SK-N-SH (cell line): Measurements from ENCODE around the gene AKR1C3.

Experiments
- CHD2 ChIP-seq: fragments of 150-350 bp; IDR thresholded peaks from 2 replicates; pipeline ENCODE4 v1.6.1; 2018; ENCODE audit warnings: low read length; ENCODE audit not compliant: partially characterized antibody
- EZH2phosphoT487 ChIP-seq: fragments of 200-600 bp; sonication (generic); IDR thresholded peaks from 2 replicates; pipeline ENCODE4 v1.6.1; 2017; ENCODE audit warnings: low read depth, mixed run types, mild to moderate bottlenecking, antibody characterized with exemption, moderate library complexity, borderline replicate concordance
- FOSL2 ChIP-seq: IDR thresholded peaks from 2 replicates; pipeline ENCODE4 v1.4.0; 2012; ENCODE audit warnings: low read depth, mild to moderate bottlenecking, moderate library complexity, borderline replicate concordance
- TEAD4 ChIP-seq: IDR thresholded peaks from 2 replicates; pipeline ENCODE4 v1.4.0; 2012; ENCODE audit warnings: mild to moderate bottlenecking, borderline replicate concordance; ENCODE audit not compliant: insufficient read depth
- TF ChIP-seq, protein P1 (sequence below): fragments of 200-600 bp; sonication (generic); IDR thresholded peaks from 2 replicates; pipeline ENCODE4 v1.6.1; 2017; ENCODE audit warnings: antibody characterized with exemption, mild to moderate bottlenecking, moderate library complexity
- TF ChIP-seq, protein P2 (sequence below): fragments of 150-350 bp; IDR thresholded peaks from 2 replicates; pipeline ENCODE4 v1.6.1; 2017; ENCODE audit warnings: antibody characterized with exemption, low read length, low read depth, borderline replicate concordance

DNA sequence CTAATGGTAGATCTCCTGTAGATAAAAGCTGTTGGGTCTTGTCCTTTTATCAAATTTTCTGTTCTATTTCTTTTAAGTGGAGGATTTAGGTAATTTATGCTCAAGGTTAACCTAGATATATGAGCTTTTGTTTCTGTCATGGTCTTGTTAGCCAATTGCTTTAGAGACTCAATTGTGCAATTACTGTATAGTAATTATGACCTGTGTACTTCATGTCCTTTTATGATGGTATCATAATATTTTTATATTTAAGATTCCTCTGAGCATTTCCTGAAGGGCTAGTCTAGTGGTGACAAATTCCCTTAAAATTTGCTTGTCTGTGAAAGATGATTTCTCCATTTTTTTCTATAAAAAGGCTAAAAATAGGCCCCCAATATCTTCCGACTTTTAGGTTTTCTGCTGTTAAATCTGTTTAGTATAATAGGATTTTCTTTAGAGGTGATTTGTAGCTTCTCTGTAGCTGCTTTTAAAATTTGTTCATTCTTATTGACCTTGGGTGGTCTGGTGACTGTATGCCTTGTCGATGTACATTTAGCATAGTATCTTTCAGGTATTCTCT is 5.4 kb upstream of the AKR1C3 start:
- TF ChIP-seq, protein P1, sequence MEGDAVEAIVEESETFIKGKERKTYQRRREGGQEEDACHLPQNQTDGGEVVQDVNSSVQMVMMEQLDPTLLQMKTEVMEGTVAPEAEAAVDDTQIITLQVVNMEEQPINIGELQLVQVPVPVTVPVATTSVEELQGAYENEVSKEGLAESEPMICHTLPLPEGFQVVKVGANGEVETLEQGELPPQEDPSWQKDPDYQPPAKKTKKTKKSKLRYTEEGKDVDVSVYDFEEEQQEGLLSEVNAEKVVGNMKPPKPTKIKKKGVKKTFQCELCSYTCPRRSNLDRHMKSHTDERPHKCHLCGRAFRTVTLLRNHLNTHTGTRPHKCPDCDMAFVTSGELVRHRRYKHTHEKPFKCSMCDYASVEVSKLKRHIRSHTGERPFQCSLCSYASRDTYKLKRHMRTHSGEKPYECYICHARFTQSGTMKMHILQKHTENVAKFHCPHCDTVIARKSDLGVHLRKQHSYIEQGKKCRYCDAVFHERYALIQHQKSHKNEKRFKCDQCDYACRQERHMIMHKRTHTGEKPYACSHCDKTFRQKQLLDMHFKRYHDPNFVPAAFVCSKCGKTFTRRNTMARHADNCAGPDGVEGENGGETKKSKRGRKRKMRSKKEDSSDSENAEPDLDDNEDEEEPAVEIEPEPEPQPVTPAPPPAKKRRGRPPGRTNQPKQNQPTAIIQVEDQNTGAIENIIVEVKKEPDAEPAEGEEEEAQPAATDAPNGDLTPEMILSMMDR = no peak
- TF ChIP-seq FOSL2 (no peak), TEAD4 (no peak), EZH2phosphoT487 (no peak), CHD2 (no peak)
- TF ChIP-seq, protein P2, sequence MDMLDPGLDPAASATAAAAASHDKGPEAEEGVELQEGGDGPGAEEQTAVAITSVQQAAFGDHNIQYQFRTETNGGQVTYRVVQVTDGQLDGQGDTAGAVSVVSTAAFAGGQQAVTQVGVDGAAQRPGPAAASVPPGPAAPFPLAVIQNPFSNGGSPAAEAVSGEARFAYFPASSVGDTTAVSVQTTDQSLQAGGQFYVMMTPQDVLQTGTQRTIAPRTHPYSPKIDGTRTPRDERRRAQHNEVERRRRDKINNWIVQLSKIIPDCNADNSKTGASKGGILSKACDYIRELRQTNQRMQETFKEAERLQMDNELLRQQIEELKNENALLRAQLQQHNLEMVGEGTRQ = no peak
